ENCODE measurements around the gene ARF3.

ARF3 gene

GRCh38 chr12:48968467-48968866, 11.2 kb upstream of the ARF3 start:
- in situ Hi-C loops (cut with HindIII; ENCODE audit: low sequenced_read_pairs) = loop anchor here (5.0 kb wide), 1 partner anchor 34 kb away; no protein-coding TSS in a partner anchor

GRCh38 chr12:48967991-48968390, 10.7 kb upstream of the ARF3 start:
- in situ Hi-C loops (cut with HindIII; ENCODE audit: low sequenced_read_pairs) = loop anchor here (5.0 kb wide), 1 partner anchor 34 kb away; no protein-coding TSS in a partner anchor

GRCh38 chr12:48966177-48966895, 9.0 kb upstream of the ARF3 start:
- in situ Hi-C loops (cut with HindIII; ENCODE audit: low sequenced_read_pairs) = loop anchor here (5.0 kb wide), 1 partner anchor 36 kb away; no protein-coding TSS in a partner anchor

GRCh38 chr12:48965298-48965838, 8.1 kb upstream of the ARF3 start:
- in situ Hi-C loops (cut with HindIII; ENCODE audit: low sequenced_read_pairs) = loop anchor here (5.0 kb wide), 1 partner anchor 37 kb away; no protein-coding TSS in a partner anchor

GRCh38 chr12:48961801-48962200, 4.5 kb upstream of the ARF3 start:
- in situ Hi-C loops (cut with HindIII; ENCODE audit: low sequenced_read_pairs) = no loop called here

- in situ Hi-C loops (cut with HindIII; ENCODE audit: low sequenced_read_pairs) = no loop called here
Observed at GRCh38 chr12:48961331-48961730, 4.0 kb upstream of the ARF3 start.

GRCh38 chr12:48960834-48961233, 3.5 kb upstream of the ARF3 start:
- in situ Hi-C loops (cut with HindIII; ENCODE audit: low sequenced_read_pairs) = no loop called here

GRCh38 chr12:48958049-48958388, 732 bp upstream of the ARF3 start:
- in situ Hi-C loops (cut with HindIII; ENCODE audit: low sequenced_read_pairs) = no loop called here

- in situ Hi-C loops (cut with HindIII; ENCODE audit: low sequenced_read_pairs) = no loop called here
Observed at GRCh38 chr12:48956279-48957140, 777 bp downstream of the ARF3 start.

GRCh38 chr12:48954841-48955501, 2.3 kb downstream of the ARF3 start:
- in situ Hi-C loops (cut with HindIII; ENCODE audit: low sequenced_read_pairs) = no loop called here

GRCh38 chr12:48954061-48954460, 3.2 kb downstream of the ARF3 start:
- in situ Hi-C loops (cut with HindIII; ENCODE audit: low sequenced_read_pairs) = no loop called here

GRCh38 chr12:48952691-48953090, 4.6 kb downstream of the ARF3 start:
- in situ Hi-C loops (cut with HindIII; ENCODE audit: low sequenced_read_pairs) = no loop called here

- in situ Hi-C loops (cut with HindIII; ENCODE audit: low sequenced_read_pairs) = no loop called here
Observed at GRCh38 chr12:48947727-48948126, 9.6 kb downstream of the ARF3 start.

GRCh38 chr12:48946943-48947342, 10.3 kb downstream of the ARF3 start:
- in situ Hi-C loops (cut with HindIII; ENCODE audit: low sequenced_read_pairs) = no loop called here

- in situ Hi-C loops (cut with HindIII; ENCODE audit: low sequenced_read_pairs) = no loop called here
Observed at GRCh38 chr12:48946205-48946604, 11.1 kb downstream of the ARF3 start.

- in situ Hi-C loops (cut with HindIII; ENCODE audit: low sequenced_read_pairs) = no loop called here
Observed at GRCh38 chr12:48943221-48943620, 14.1 kb downstream of the ARF3 start.

- in situ Hi-C loops (cut with HindIII; ENCODE audit: low sequenced_read_pairs) = no loop called here
Observed at GRCh38 chr12:48940181-48940580, 17.1 kb downstream of the ARF3 start.

- in situ Hi-C loops (cut with HindIII; ENCODE audit: low sequenced_read_pairs) = loop anchor here (5.0 kb wide), 3 partner anchors 48 to 97 kb away; no protein-coding TSS in a partner anchor
Observed at GRCh38 chr12:48938805-48939204, 18.5 kb downstream of the ARF3 start.

- in situ Hi-C loops (cut with HindIII; ENCODE audit: low sequenced_read_pairs) = loop anchor here (5.0 kb wide), 3 partner anchors 50 to 95 kb away; no protein-coding TSS in a partner anchor
Observed at GRCh38 chr12:48937170-48937569, 20.1 kb downstream of the ARF3 start.

GRCh38 chr12:48936379-48936979, 20.8 kb downstream of the ARF3 start:
- in situ Hi-C loops (cut with HindIII; ENCODE audit: low sequenced_read_pairs) = loop anchor here (5.0 kb wide), 3 partner anchors 51 to 94 kb away; no protein-coding TSS in a partner anchor

Measured in endothelial cell of hepatic sinusoid (primary cell).